ENCODE data around the gene LRPAP1. TPM values are rescaled to one million over a fixed set of nuclear protein-coding genes. Genes with fewer than 3 reads are reported as not detected.

The LRPAP1 gene
- total RNA-seq, 1 experiment from 2014 or later: 109 TPM

DNA sequence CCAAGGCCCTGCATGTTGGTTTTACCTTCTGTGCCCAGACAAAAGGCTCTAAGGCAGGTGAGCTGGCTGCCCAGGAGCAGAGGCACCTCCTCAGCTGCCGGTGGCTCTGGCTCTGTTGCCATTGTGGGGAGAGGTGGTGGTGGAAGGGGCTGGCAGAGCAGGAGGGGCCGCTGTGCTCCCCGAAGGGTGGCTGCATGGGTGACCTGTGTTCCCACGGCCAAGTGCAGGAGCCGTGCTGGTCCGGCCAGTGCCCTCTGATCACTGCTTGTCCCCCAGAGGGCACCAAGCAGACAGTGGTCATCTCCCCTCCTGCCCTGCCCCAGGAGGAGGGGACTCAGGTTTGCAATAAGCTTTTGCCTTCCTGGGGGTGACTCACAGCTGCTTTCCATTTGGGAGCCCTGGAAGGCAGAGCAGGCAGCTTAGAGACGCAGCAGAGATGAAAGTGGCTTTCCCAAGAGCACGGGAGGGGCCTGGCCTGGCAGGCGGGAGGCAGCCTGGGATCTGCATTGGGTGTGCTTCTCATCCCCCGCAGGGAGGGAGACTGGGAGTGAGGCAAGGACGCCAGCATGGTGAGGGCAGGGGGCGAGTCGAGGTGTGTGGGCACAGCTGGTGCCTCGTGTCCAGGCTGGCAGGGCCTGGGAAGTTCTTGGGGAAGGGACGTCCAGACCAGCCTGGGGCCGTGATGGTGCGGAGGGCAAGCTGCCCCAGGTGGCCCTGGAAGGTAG is 40.4 kb downstream of the LRPAP1 start:
- BruUV-seq (replicated peaks): no TSS peak
- H3K27ac ChIP-seq (ENCODE audit: low read depth, low read length): no peak overlapping the region
- no peak overlapping the region for H3K9ac ChIP-seq (ENCODE audit: low read length)
- no peak overlapping the region for H3K4me3 ChIP-seq (replicated peaks in 1 of 2; ENCODE audit: low read depth in 1 of 2, low read length in 2 of 2)
- ChIA-PET POLR2A (no interaction called here), CTCF (no interaction called here), RAD21 (ENCODE audit: low non-redundant PET in 1 of 2, low total read pairs in 2 of 2, uncharacterized antibody in 2 of 2, unreplicated experiment in 2 of 2) (no interaction called here)
- no peaks in the 10 kb centered on the region for H3K9me3 ChIP-seq (ENCODE audit: control insufficient read depth in 1 of 2, insufficient read depth in 1 of 2, low read depth in 1 of 2, low read length in 2 of 2)
- ATAC-seq (no peak), DNase-seq (ENCODE audit: low read depth, low spot score) (no peak)
- H2AFZ ChIP-seq (ENCODE audit: low read depth, low read length, poor library complexity, severe bottlenecking): no peak overlapping the region
- no peak overlapping the region for H3K4me2 ChIP-seq (ENCODE audit: low read length)
- no peaks in the 10 kb centered on the region for H4K20me1 ChIP-seq (ENCODE audit: insufficient read depth)
- H3K27me3 ChIP-seq (ENCODE audit: insufficient read depth, low read length): no peaks in the 10 kb centered on the region
- no peaks in the 10 kb centered on the region; a peak in 1 of 4 replicates for H3K4me1 ChIP-seq (ENCODE audit: control insufficient read depth in 1 of 2, insufficient read depth in 2 of 2, low read length in 2 of 2)
- TF ChIP-seq YY1 (IDR thresholded peaks at IDR 0.05; ENCODE audit: extremely low read depth, insufficient replicate concordance, low read depth, low read length): no peak
- TF ChIP-seq SIN3A (IDR thresholded peaks at IDR 0.05; ENCODE audit: low read depth): no peak
- no peak for TF ChIP-seq ELF1 (IDR thresholded peaks at IDR 0.05; ENCODE audit: borderline replicate concordance, low read depth)
- TF ChIP-seq, protein P1, sequence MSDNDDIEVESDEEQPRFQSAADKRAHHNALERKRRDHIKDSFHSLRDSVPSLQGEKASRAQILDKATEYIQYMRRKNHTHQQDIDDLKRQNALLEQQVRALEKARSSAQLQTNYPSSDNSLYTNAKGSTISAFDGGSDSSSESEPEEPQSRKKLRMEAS (IDR thresholded peaks at IDR 0.05): no peak
- no peak for TF ChIP-seq JUND (IDR thresholded peaks at IDR 0.05)
- no peak for TF ChIP-seq ZFX (IDR thresholded peaks at IDR 0.05)
- TF ChIP-seq FOSL1 (IDR thresholded peaks at IDR 0.05; ENCODE audit: low read depth): no peak
- no peak for TF ChIP-seq TCF7L2 (IDR thresholded peaks at IDR 0.05; ENCODE audit: borderline replicate concordance, extremely low read depth, insufficient read depth, insufficient read length)
- TF ChIP-seq, protein P2, sequence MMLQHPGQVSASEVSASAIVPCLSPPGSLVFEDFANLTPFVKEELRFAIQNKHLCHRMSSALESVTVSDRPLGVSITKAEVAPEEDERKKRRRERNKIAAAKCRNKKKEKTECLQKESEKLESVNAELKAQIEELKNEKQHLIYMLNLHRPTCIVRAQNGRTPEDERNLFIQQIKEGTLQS (IDR thresholded peaks at IDR 0.05): no peak
- no peak for TF ChIP-seq SRF (IDR thresholded peaks at IDR 0.05; ENCODE audit: low read depth)
- TF ChIP-seq CBX3 (IDR thresholded peaks at IDR 0.05; ENCODE audit: low read depth): no peak
- intact Hi-C loops (cut with micrococcal nuclease): no loop called here
- H3K36me3 ChIP-seq (ENCODE audit: control insufficient read depth in 1 of 2, insufficient read depth in 2 of 2, low read length in 2 of 2): no peaks in the 10 kb centered on the region
- H3K9me2 ChIP-seq (ENCODE audit: insufficient read depth): no peaks in the 10 kb centered on the region
- no peaks in the 10 kb centered on the region for H3K79me2 ChIP-seq (ENCODE audit: insufficient read depth, low read length)

All from HCT116 (cell line).